Mesothelial cell of epicardium (in vitro differentiated cells): Measurements from ENCODE around the gene WASF1. TPM values are rescaled to one million over a fixed set of nuclear protein-coding genes. Genes with fewer than 3 reads are reported as not detected.

Experiments
- DNase-seq, 2 experiments: peaks; one replicate each; pipeline ENCODE4 v3.0.0; 2021; ENCODE audit warnings: low spot score in 2 of 2; ENCODE audit not compliant: unreplicated experiment in 2 of 2
- H3K27ac Mint-ChIP-seq: 2 replicates; pipeline ENCODE4 v1.8.0; 2021; ENCODE audit warnings: mixed read lengths
- H3K27me3 Mint-ChIP-seq: 2 replicates; pipeline ENCODE4 v1.8.0; 2021; ENCODE audit warnings: low read depth, mixed read lengths
- H3K36me3 Mint-ChIP-seq: 2 replicates; pipeline ENCODE4 v1.8.0; 2021; ENCODE audit warnings: mixed read lengths
- H3K4me1 Mint-ChIP-seq: 2 replicates; pipeline ENCODE4 v1.8.0; 2021; ENCODE audit warnings: mixed read lengths
- H3K4me3 Mint-ChIP-seq: 2 replicates; pipeline ENCODE4 v1.8.0; 2021; ENCODE audit warnings: mild to moderate bottlenecking, moderate library complexity, mixed read lengths
- H3K9me3 Mint-ChIP-seq: 2 replicates; pipeline ENCODE4 v1.8.0; 2021; ENCODE audit warnings: mixed read lengths
- total RNA-seq: library from RNA; stranded (reverse); gene quantifications from 3 replicates; pipeline ENCODE4 v1.2.1, GENCODE V29; 2021
- TF ChIP-seq, protein P1 (sequence below): fragments of 200-600 bp; sonication (generic); IDR thresholded peaks from one replicate; pipeline ENCODE4 v1.5.0; 2021; ENCODE audit warnings: antibody characterized with exemption; ENCODE audit not compliant: unreplicated experiment

WASF1 gene
- total RNA-seq, 1 donor from 2014 or later: 73.0 TPM

DNA sequence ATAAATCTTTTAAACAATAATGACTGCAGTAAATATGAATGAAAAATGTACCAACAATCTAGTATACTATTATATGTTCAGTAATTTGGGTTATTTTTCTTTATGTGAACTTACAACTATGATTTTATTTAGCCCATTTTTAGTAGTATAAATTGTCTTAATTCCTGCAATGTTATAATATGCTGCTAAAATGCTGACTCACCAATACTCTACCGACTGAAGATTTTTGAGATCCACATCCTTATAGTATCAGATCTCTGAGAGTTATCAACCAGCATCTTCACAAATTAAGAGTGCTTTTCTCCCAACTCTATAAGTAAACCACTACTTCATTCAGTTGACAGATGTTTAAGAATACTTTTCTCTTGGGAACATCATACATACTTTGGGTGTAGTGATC is 17.4 kb upstream of the WASF1 start:
- TF ChIP-seq, protein P1, sequence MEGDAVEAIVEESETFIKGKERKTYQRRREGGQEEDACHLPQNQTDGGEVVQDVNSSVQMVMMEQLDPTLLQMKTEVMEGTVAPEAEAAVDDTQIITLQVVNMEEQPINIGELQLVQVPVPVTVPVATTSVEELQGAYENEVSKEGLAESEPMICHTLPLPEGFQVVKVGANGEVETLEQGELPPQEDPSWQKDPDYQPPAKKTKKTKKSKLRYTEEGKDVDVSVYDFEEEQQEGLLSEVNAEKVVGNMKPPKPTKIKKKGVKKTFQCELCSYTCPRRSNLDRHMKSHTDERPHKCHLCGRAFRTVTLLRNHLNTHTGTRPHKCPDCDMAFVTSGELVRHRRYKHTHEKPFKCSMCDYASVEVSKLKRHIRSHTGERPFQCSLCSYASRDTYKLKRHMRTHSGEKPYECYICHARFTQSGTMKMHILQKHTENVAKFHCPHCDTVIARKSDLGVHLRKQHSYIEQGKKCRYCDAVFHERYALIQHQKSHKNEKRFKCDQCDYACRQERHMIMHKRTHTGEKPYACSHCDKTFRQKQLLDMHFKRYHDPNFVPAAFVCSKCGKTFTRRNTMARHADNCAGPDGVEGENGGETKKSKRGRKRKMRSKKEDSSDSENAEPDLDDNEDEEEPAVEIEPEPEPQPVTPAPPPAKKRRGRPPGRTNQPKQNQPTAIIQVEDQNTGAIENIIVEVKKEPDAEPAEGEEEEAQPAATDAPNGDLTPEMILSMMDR: no peak
- no peaks in the 10 kb centered on the region for H3K27me3 Mint-ChIP-seq
- H3K9me3 Mint-ChIP-seq: peaks cover 3% of the 10 kb centered on the region
- DNase-seq: no peak
- peaks cover 19% of the 10 kb centered on the region for H3K4me1 Mint-ChIP-seq
- no peak overlapping the region for H3K27ac Mint-ChIP-seq
- H3K36me3 Mint-ChIP-seq: peaks cover 25% of the 10 kb centered on the region
- no peak overlapping the region for H3K4me3 Mint-ChIP-seq

DNA sequence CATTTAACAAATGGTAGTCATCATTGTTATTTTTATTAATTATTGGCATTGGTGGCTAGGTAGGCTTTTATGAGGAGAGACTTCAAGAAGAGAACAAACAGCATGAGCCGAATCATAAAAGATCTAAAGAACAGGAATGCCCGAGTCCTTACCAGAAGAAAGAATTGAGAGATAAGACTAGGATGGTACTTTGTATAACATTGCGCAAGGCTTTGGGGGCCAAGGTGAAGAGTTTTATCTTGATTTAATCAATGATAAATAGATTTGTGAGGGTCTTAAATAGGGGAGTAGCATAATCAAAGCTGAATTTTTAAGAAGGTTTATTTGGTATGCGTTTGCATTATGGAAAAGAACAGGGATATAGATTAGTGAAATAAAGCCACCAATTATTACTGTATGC is 16.2 kb upstream of the WASF1 start:
- DNase-seq: no peak
- TF ChIP-seq, protein P1: no peak
- Mint-ChIP-seq H3K27ac (no peak overlapping the region), H3K4me3 (no peak overlapping the region), H3K9me3 (peaks cover 3% of the 10 kb centered on the region), H3K27me3 (no peaks in the 10 kb centered on the region), H3K36me3 (peaks cover 25% of the 10 kb centered on the region), H3K4me1 (peaks cover 8% of the 10 kb centered on the region)

- no peaks in the 10 kb centered on the region for H3K27me3 Mint-ChIP-seq
- H3K9me3 Mint-ChIP-seq: no peaks in the 10 kb centered on the region
- H3K4me3 Mint-ChIP-seq: no peak overlapping the region
- peaks cover 2% of the 10 kb centered on the region for H3K4me1 Mint-ChIP-seq
- no peak for DNase-seq
- H3K27ac Mint-ChIP-seq: no peak overlapping the region
- TF ChIP-seq, protein P1: no peak
- peaks cover 11% of the 10 kb centered on the region for H3K36me3 Mint-ChIP-seq
These were observed 12.0 kb upstream of the WASF1 start for GRCh38 chr6:110191477-110191876.

DNA sequence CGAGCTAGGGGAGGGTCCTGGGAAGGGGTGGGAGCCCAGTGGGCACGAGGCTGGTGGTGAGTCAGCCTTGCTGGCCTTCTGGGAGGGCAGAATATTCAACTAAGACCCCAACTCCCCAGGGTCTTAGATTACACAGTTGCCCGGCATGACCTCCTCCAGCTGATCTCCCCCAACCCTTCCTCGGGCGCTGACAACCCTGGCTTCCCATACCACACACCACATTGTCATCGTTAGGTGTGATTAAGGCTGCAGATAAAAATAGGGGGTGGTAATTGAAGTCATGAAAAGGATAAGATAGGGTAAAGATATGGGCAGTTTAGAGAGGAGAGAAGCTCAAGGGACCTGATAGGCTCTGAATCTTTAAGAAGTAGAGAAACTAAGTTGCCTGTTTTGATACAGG is 11.3 kb upstream of the WASF1 start:
- Mint-ChIP-seq H3K4me1 (peaks cover 2% of the 10 kb centered on the region), H3K27me3 (no peaks in the 10 kb centered on the region), H3K4me3 (no peak overlapping the region), H3K27ac (no peak overlapping the region), H3K9me3 (no peaks in the 10 kb centered on the region), H3K36me3 (peaks cover 11% of the 10 kb centered on the region)
- TF ChIP-seq, protein P1: no peak
- no peak for DNase-seq

DNA sequence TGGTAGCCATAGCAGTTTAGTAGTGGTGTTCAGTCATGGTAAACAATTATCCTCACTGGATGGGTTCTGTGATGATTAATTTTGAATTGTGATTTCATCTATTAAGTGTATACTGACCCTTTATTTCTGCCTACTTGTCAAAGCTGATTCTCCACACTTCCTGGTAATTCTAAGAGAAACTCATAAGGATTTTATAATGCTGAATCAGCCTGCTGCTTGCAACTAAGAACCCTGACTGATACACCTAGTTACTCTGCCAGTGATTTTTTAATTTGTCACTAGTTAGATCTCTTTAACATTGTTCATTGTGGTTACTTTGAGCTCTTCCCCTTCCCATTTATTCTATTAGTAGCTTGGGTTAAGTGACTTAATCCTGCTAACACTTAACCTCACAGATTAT is 9.3 kb upstream of the WASF1 start:
- TF ChIP-seq, protein P1: no peak
- Mint-ChIP-seq H3K27me3 (no peaks in the 10 kb centered on the region), H3K4me3 (no peak overlapping the region), H3K27ac (no peak overlapping the region), H3K36me3 (peaks cover 5% of the 10 kb centered on the region), H3K4me1 (peaks cover 2% of the 10 kb centered on the region), H3K9me3 (no peaks in the 10 kb centered on the region)
- DNase-seq: no peak

- no peak for DNase-seq
- Mint-ChIP-seq H3K36me3 (no peaks in the 10 kb centered on the region), H3K9me3 (no peaks in the 10 kb centered on the region), H3K4me3 (no peak overlapping the region), H3K27me3 (no peaks in the 10 kb centered on the region), H3K4me1 (peaks cover 2% of the 10 kb centered on the region), H3K27ac (no peak overlapping the region)
- TF ChIP-seq, protein P1: no peak
These were observed 6.4 kb upstream of the WASF1 start for GRCh38 chr6:110185879-110186278.
